Stimulated activated CD8-positive, alpha-beta memory T cell treated with anti-CD3 and anti-CD28 coated beads, Interleukin-7, amount 100 ng/mL, for 4 hours (primary cell): ENCODE results near the gene KRT24.

Source experiments
- DNase-seq, 2 donors: peaks; one replicate each; pipeline ENCODE4 v3.0.0-alpha.2; 2020; ENCODE audit warnings: low read depth in 2 of 2

The KRT24 gene

DNA sequence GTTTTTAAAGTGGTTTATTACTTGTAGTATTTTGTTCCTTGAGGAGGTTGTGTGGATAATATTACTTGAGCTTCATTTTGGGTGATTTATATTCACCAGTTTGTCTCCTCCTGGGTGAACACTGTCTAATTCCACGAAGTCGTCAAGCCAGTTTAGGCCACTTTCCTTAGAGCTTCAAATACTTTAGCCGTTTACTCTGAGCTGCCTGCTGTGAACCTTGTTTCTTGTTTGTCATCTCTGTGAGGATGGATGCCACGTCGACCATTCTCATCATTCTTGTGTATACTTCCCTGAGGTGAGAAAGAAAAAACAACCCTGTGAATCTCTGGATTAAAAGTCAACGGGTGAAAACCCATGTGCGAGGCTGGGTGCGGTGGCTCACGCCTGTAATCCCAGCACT is 9.0 kb downstream of the KRT24 start:
- DNase-seq, result no peak

- no peak for DNase-seq
Measured at GRCh38 chr17:40687106-40687505, 16.4 kb downstream of the KRT24 start.

DNA sequence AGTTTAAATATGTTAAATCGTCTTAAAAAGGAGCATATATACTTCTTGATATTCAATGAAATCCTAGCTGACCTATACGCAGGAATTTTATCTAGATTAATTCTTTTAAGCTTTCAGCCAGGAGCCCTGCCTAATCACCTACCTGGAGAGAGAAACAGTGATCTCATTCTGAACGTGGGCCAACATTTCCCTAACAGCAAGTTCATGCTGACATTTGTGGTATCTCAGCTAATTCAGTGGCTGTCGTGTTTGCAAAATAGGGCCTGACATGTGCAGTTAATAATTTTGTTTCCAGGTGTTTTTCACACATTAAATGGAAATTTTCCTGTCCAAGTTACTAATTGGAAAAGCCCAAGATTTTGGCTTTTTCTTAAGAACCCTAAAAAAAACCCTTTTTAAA is 17.4 kb downstream of the KRT24 start:
- DNase-seq, result no peak

GRCh38 chr17:40680998-40681397 is 22.6 kb downstream of the KRT24 start:
- no peak for DNase-seq

DNA sequence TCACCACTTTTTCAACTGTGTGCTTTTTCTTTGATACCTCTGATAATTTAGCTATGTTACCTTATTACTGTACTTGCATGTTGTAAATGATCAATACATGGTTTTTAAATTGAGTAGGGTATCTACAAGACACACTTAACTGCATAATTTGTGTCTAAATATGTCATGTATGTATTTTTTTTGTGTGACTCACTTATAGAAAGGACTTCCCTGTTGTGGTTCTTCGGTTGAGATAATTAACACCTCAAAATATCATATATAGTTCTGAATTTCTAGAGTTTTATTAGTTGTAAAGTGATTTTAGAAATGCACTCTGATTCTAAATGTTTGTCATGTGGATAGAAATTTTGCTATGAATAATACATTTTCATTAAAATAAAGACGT is 24.0 kb downstream of the KRT24 start:
- DNase-seq, result no peak

DNA sequence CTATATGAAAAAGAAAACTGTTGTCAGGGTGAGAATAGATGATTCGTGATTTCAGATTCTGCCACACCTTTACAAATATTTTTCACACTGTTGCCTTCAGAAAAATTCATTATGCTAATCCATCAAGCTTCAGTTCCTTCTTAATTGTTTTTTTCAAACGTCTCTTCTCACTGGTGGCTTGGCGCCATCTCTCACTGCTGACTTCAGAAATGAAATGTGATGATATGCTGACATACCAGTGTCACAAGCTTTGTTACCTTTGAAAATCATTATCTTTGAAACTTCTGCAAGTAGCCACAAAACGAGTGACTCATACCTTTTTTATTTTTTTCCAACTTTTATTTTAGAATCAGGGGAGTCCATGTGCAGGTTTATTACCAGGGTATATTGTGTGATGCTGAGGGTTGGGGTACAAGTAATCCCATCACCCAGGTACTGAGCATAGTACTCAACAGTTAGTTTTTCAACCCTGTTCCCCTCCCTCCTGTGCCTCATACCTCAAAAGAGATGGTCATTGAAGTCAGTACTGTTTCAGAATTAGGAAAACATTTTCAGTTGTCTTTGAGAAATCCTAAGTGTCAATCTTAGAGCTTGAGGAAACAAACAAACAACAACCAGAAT is 24.5 kb downstream of the KRT24 start:
- no peak for DNase-seq

DNA sequence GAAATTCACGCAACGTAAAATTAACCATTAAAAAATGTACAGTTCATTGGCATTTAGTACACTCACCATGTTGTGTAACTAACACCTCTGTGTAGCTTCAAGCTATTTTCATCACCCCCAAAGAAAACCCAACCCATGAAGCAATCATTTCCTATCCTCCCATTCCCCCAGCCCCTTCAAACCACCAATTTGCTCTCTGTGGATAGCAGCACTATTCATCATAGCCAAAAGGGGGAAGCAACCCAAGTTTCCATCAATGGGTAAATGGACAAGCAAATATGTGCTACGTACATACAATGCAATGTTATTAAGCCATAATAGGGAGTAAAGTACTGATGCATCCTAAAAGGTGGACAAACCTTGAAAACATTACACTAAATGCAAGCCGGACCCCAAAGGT is 27.6 kb downstream of the KRT24 start:
- no peak for DNase-seq

- no peak for DNase-seq
Measured at GRCh38 chr17:40672654-40673053, 30.9 kb downstream of the KRT24 start.

DNA sequence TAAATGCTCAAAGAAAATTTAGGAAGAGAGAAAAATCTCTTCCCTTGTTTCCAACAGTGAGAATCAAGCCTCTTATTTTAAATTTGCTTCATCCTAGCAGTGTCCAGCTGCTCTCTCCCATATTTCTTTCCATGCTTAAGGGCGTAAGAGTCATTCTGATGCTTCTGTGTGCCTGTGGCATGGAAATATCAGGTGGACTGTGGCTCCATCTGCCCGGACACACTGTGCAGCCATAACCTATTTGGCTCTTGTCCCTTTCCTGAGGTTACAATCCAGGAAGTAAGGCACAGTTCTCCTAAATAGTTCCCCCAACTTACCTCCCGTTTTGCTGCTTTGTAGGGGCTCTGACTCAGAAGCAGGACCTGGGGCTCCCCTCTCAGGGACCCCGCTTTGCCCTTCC is 32.3 kb downstream of the KRT24 start:
- no peak for DNase-seq

DNA sequence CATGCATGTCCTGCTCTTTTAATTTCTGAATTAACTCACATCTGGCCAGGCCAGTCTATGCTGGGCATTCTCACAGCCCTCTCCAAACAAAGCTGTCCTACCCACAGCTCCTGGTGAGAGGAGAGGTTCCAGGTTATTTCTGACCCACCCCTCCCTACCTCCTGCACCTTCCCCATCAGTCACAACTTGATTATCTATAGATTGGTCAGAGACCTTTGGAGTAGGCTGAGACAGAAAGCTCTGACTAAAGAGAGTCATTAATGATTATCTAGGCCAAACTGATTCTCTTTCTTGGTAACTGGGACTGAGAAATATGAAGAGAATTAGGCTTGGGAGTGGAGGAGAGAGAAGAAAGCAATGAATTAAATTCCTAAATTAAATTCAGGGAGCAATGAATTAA is 37.2 kb downstream of the KRT24 start:
- no peak for DNase-seq

DNA sequence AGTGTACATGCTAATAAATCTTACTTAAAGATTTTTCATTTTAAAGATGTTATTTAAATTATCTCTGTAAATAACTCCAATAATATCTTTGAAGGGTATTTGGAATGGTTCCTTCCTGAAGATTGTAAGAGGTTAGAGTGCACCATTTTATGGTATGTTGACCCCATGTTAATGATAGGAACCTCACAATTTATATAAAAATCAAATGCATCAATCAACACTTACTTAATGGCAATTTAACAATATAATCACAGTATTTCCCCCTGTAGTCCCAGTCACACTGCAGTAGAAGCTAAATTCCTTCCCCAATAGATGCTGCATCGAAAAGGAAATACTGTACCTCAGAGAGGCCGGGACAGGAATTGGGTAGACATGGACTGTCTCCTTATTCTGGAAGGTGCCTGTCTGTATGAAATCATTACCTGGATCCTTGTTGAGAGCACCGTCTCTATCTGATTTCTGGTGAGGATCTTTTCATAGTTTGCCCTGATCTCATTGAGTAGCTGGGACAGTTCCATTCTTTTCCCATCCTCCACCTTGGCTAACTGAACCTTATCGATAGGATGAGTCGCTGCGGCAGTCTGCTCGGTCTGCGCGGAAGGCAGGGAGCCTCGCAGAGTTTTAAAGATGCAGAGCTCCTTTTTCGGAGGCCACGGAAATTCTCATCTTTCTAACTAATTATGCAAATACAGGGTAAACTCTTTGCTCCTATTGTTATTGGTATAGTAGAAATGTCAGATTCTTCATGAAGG is 38.8 kb downstream of the KRT24 start, which contains the start of gene KRT222:
KRT222 (minus strand) TSS at position 596 of the 752 bp plus-strand sequence; CDS start at position 518, 78 bp downstream.
- DNase-seq, result no peak

DNA sequence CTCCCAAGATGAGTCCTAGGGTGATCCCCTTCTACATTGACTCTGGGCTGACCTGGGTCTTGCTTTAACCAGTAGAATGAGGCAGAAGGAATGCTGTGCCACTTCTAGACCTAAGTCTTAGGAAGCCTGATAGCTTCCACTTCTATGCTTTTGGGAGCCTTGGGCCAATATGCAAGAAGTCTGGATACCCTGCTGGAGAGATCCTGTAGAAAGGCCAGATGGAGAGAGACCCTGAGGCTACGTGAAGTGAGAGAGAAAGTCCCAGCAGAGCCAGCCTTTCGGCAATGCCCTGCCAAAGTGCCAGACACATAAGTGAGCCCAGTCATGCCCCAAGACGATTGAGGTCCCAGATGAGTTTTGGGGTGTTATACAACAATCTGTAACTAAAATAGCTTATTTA is 40.3 kb downstream of the KRT24 start:
- no peak for DNase-seq

- DNase-seq, result no peak
Measured at GRCh38 chr17:40659911-40660310, 43.6 kb downstream of the KRT24 start.

DNA sequence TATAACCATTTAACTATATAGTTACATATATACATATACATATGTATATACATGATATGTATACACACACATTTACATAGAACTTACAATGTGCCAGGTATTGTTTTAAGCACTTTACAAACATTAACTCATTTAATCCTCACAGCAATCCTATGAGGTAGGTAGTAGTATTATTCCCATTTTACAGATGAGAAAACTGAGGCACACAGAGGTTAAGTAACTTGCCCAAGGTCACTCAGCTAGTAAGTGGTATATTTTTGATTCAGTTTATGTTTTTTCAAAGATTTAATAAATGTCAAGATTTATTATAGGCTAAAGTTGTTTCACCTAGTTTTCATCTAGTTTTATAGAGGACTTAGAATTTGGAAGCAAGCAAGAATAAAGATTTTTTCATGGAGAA is 45.2 kb downstream of the KRT24 start:
- DNase-seq, result no peak

DNA sequence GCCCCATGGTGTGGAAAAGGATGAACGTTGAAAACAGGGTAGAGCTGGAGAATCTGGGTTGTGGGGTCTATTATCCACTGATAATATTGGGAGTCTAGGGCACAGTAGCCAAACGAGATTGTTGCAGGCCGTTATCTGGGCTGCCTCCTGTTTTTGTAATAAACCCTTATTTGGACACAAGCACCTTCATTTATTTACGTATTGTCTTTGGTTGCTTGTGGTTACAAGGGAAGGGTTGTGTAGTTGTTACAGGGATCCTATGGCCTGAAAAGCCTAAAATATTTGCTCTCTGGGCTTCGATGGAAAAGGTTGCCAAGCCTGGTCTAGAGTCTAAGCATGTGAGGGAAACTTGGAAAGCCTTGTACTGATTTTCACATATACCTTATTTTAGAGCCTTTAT is 51.6 kb downstream of the KRT24 start:
- DNase-seq, result no peak

GRCh38 chr17:40648384-40648968 is 55.1 kb downstream of the KRT24 start:
- no peak for DNase-seq
